ENCODE measurements around the gene GRAMD1A. TPM values are rescaled to one million over a fixed set of nuclear protein-coding genes. Genes with fewer than 3 reads are reported as not detected.
A peak's percentile ranks its signal among the peaks of the same experiment; 100 is the strongest.
"Not testable (repeated sequence)": the region's sequence is repeated elsewhere in the genome, so short reads cannot be mapped to it uniquely, and the experiment has no call there.

GRAMD1A gene
- total RNA-seq, 2 donors from 2014 or later, result 17.1 to 32.3 TPM

GRCh38 chr19:34972163-34972705, 27.9 kb upstream of the GRAMD1A start:
- intact Hi-C loops (cut with DNase I, micrococcal nuclease), result loop anchor here (2.0 to 5.0 kb wide), 2 partner anchors 40 to 41 kb away; no protein-coding TSS in a partner anchor
- no peak for DNase-seq
- ATAC-seq, result no peak

GRCh38 chr19:34974646-34975045, 25.5 kb upstream of the GRAMD1A start:
- intact Hi-C loops (cut with DNase I, micrococcal nuclease), result loop anchor here in 1 of 2 donors (5.0 kb wide), 1 partner anchor 38 kb away; no protein-coding TSS in a partner anchor
- DNase-seq (no peak), ATAC-seq (no peak)

- intact Hi-C loops (cut with DNase I, micrococcal nuclease), result no loop called here
- DNase-seq (peak in 1 of 2 donors; percentile 70), ATAC-seq (peak; percentile 69)
These were observed 25.1 kb upstream of the GRAMD1A start for GRCh38 chr19:34975056-34975455.

- DNase-seq, result no peak
- intact Hi-C loops (cut with DNase I, micrococcal nuclease), result no loop called here
- no peak for ATAC-seq
These were observed 23.5 kb upstream of the GRAMD1A start for GRCh38 chr19:34976611-34977010.

- no peak for ATAC-seq
- DNase-seq, result no peak
- intact Hi-C loops (cut with DNase I, micrococcal nuclease), result no loop called here
These were observed 20.1 kb upstream of the GRAMD1A start for GRCh38 chr19:34979819-34980640.

- intact Hi-C loops (cut with DNase I, micrococcal nuclease), result no loop called here
- ATAC-seq (no peak), DNase-seq (no peak)
These were observed 17.8 kb upstream of the GRAMD1A start for GRCh38 chr19:34982275-34982674.

- no peak for ATAC-seq
- intact Hi-C loops (cut with DNase I, micrococcal nuclease), result no loop called here
- no peak for DNase-seq
These were observed 16.3 kb upstream of the GRAMD1A start for GRCh38 chr19:34983786-34984185.

- ATAC-seq, result no peak
- intact Hi-C loops (cut with DNase I, micrococcal nuclease), result no loop called here
- no peak for DNase-seq
These were observed 15.8 kb upstream of the GRAMD1A start for GRCh38 chr19:34984287-34984686.

GRCh38 chr19:34985249-34986022, 14.7 kb upstream of the GRAMD1A start:
- DNase-seq, result peak in 1 of 2 donors; percentile 44
- intact Hi-C loops (cut with DNase I, micrococcal nuclease), result no loop called here
- peak; percentile 78 for ATAC-seq

GRCh38 chr19:34988119-34988518, 12.0 kb upstream of the GRAMD1A start:
- DNase-seq (no peak), ATAC-seq (no peak)
- intact Hi-C loops (cut with DNase I, micrococcal nuclease), result no loop called here

- DNase-seq, result no peak
- ATAC-seq, result no peak
- intact Hi-C loops (cut with DNase I, micrococcal nuclease), result no loop called here
These were observed 10.8 kb upstream of the GRAMD1A start for GRCh38 chr19:34989298-34989697.

- ATAC-seq, result no peak
- DNase-seq, result no peak
- intact Hi-C loops (cut with DNase I, micrococcal nuclease), result no loop called here
These were observed 9.4 kb upstream of the GRAMD1A start for GRCh38 chr19:34990578-34991192.

GRCh38 chr19:34991542-34992333, 8.4 kb upstream of the GRAMD1A start:
- ATAC-seq (no peak), DNase-seq (no peak)
- intact Hi-C loops (cut with DNase I, micrococcal nuclease), result no loop called here

GRCh38 chr19:34992582-34992981, 7.5 kb upstream of the GRAMD1A start:
- DNase-seq; intact Hi-C loops (cut with DNase I, micrococcal nuclease); ATAC-seq: not testable (repeated sequence)

GRCh38 chr19:34994286-34994642, 5.9 kb upstream of the GRAMD1A start:
- DNase-seq (no peak), ATAC-seq (no peak)
- intact Hi-C loops (cut with DNase I, micrococcal nuclease), result no loop called here

- peak; percentile 67 to 78 for DNase-seq
- intact Hi-C loops (cut with DNase I, micrococcal nuclease), result no loop called here
These were observed 5.2 kb upstream of the GRAMD1A start for GRCh38 chr19:34994643-34995541.

GRCh38 chr19:34995551-34995950, 4.6 kb upstream of the GRAMD1A start:
- intact Hi-C loops (cut with DNase I, micrococcal nuclease), result no loop called here
- ATAC-seq (peak; percentile 32), DNase-seq (no peak)

More at GRCh38 chr19:34994643-34995541, 5.2 kb upstream of the GRAMD1A start:
- ATAC-seq, result peak; percentile 79

Data from left colon (tissue), 2 donors.